NK-92 (cell line): ENCODE measurements around the gene CCDC27.
"Not testable (repeated sequence)": the region's sequence is repeated elsewhere in the genome, so short reads cannot be mapped to it uniquely, and the experiment has no call there.

Experiments used
- DNase-seq: peaks from one replicate; lab custom pipeline; 2025; ENCODE audit not compliant: unreplicated experiment; lab: John Stamatoyannopoulos, UW

CCDC27 gene

GRCh38 chr1:3717715-3718601 lies 34.3 kb upstream of the CCDC27 start:
- no peak for DNase-seq

GRCh38 chr1:3718764-3719163 lies 33.5 kb upstream of the CCDC27 start:
- no peak for DNase-seq

- no peak for DNase-seq
Measured at GRCh38 chr1:3721955-3722465, 30.2 kb upstream of the CCDC27 start.

- DNase-seq, result no peak
Measured at GRCh38 chr1:3722846-3723245, 29.4 kb upstream of the CCDC27 start.

- DNase-seq, result not testable (repeated sequence)
Measured at GRCh38 chr1:3724416-3725030, 27.7 kb upstream of the CCDC27 start.

GRCh38 chr1:3725366-3725765 lies 26.9 kb upstream of the CCDC27 start:
- no peak for DNase-seq

- DNase-seq, result no peak
Measured at GRCh38 chr1:3727042-3727824, 25.0 kb upstream of the CCDC27 start.

- no peak for DNase-seq
Measured at GRCh38 chr1:3727825-3728776, 24.1 kb upstream of the CCDC27 start.

- no peak for DNase-seq
Measured at GRCh38 chr1:3729594-3730542, 22.4 kb upstream of the CCDC27 start.

GRCh38 chr1:3730543-3731247 lies 21.6 kb upstream of the CCDC27 start:
- no peak for DNase-seq

- no peak for DNase-seq
Measured at GRCh38 chr1:3731583-3732433, 20.4 kb upstream of the CCDC27 start.

- DNase-seq, result no peak
Measured at GRCh38 chr1:3732434-3733093, 19.7 kb upstream of the CCDC27 start.

GRCh38 chr1:3733094-3733882 lies 19.0 kb upstream of the CCDC27 start:
- DNase-seq, result no peak

GRCh38 chr1:3733883-3734589 lies 18.2 kb upstream of the CCDC27 start:
- DNase-seq, result no peak

GRCh38 chr1:3734602-3735001 lies 17.6 kb upstream of the CCDC27 start:
- no peak for DNase-seq
